Stimulated activated CD8-positive, alpha-beta memory T cell treated with anti-CD3 and anti-CD28 coated beads, Interleukin-7, amount 100 ng/mL, for 1 hour (primary cell): ENCODE data around the gene CPNE9.
A peak's percentile ranks its signal among the peaks of the same experiment; 100 is the strongest.
"Not testable (repeated sequence)": the region's sequence is repeated elsewhere in the genome, so short reads cannot be mapped to it uniquely, and the experiment has no call there.

Experiments used
- DNase-seq, 2 donors: peaks; one replicate each; pipeline ENCODE4 v3.0.0-alpha.2; 2020; ENCODE audit warnings: low read depth in 2 of 2

Gene CPNE9

DNA sequence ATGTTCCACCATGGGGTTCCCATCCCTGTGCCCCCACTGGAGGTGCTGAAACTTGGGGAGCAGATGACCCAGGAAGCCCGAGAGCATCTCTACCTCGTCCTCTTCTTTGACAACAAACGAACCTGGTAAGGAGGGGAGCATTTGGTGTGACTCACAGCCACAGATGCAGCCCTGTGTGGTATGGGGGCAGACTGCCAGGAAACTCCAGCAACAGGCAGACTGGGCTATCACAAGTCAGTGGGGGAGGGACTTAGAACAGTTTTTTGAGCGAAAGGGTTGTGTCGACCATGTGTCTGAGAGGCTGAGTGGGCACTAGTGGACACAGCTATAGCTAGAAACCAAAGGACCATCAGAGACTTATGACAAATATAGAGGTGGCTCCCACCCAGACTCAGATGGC is 42.7 kb downstream of the CPNE9 start:
- DNase-seq = no peak

- no peak for DNase-seq
These were observed 43.6 kb downstream of the CPNE9 start for GRCh38 chr3:9747267-9747666.

DNA sequence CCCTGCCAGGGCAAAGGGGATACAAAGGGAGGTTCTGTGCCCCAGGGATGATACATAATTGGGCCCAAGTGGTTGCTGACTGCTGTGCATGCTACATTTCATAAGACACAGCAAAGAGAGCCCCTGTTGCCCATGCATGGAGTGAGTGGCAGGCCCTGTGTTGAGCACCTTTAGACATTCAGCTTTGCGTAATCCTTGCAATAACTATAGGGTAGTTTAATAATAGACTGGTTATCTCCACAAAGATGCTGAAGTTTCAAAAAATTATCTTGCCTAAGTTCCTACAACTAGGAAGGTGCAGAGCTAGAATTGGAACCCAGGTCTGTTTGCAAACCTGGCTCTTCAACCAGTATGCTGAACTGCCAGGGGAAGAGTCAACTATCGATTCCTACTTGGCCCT is 44.4 kb downstream of the CPNE9 start:
- no peak for DNase-seq

- no peak for DNase-seq
These were observed 45.6 kb downstream of the CPNE9 start for GRCh38 chr3:9749296-9749644.

DNA sequence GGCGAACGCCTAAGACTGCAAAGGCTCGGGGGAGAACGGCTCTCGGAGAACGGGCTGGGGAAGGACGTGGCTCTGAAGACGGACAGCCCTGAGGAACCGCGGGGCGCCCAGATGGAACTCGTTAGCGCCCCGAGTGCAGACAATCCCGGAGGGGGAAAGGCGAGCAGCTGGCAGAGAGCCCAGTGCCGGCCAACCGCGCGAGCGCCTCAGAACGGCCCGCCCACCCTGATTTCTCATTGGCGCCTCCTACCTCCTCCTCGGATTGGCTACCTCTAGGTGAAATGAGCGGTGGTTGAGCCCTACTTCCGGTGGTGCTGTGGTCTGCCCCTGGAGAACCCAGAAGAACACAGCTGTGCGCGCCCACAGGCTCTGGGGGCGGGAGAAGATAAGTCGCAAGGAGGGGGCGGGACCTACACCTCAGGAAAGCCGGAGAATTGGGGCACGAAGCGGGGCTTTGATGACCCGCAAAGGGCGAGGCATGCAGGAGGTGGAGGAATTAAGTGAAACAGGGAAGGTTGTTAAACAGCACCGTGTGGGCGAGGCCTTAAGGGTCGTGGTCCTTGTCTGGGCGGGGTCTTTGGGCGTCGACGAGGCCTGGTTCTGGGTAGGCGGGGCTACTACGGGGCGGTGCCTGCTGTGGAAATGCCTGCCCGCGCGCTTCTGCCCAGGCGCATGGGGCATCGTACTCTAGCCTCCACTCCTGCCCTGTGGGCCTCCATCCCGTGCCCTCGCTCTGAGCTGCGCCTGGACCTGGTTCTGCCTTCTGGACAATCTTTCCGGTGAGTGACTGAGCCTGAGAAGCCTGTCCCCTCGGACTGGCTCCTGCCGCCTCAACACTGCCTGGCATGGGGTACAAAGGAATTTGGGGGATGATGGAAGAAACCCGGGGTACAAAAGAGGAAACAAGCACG is 46.3 kb downstream of the CPNE9 start, which contains the start of gene OGG1:
TSS of gene OGG1 (plus strand) at position 308 of the 911 bp plus-strand sequence. CDS start at position 643, 335 bp downstream.
- DNase-seq = peak; percentile 84 to 89

- DNase-seq = no peak
These were observed 47.2 kb downstream of the CPNE9 start for GRCh38 chr3:9750556-9751411.

GRCh38 chr3:9754678-9755077 is 51.0 kb downstream of the CPNE9 start:
- DNase-seq = no peak

- no peak for DNase-seq
These were observed 53.8 kb downstream of the CPNE9 start for GRCh38 chr3:9757427-9757826.

DNA sequence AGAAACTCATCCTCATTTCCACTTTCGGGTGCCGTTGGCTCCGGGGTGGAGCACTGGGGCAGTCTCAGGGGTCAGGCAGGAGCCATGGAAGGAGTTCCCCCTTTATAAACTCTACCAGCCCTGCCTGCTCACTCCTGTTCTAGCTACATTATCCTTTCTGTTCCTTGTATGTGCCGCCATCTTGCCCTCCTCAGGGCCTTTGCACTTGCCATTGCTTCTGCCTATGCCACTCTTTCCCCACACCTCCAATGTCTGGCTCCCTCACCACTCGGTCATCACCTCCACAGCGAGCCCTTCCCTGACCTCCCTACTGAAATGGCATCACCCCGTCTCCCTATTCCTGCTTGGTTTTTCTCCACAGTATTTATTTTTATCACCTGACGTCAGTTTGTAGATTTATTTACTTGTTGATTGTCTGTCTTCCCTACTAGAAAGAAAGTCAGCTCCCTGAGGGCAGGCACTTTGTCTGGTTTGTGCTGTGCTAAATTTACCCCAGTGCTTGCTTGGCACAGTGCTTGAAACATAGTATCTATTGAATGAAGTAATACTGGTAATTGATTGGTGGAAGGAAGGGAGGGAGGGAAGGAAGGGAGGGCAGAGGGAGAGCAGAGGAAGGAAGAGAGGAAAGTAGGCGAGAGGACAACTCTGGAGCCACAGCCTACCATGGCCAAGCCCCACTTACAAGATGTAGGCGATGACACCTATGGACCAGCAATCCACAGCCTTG is 57.3 kb downstream of the CPNE9 start:
- DNase-seq = no peak

DNA sequence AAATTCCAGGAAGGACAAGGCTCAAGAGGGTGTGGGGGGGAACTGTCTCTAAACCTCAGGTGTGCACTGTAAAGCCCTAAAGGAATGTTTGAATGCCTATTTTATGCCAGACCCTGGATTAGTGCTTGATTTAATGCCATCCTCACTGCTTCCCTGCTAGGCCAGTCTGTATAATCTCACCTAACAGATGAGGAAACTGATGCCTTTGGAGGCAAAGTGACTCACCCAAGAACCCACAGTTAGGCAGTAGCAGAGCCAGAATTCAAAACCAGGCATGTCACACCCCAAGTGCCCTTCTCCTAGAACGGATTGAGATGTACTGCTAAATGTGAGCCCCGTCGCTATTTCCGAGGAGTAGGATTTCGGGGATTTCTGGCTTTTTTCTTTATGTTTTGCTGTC is 58.3 kb downstream of the CPNE9 start:
- DNase-seq = no peak

DNA sequence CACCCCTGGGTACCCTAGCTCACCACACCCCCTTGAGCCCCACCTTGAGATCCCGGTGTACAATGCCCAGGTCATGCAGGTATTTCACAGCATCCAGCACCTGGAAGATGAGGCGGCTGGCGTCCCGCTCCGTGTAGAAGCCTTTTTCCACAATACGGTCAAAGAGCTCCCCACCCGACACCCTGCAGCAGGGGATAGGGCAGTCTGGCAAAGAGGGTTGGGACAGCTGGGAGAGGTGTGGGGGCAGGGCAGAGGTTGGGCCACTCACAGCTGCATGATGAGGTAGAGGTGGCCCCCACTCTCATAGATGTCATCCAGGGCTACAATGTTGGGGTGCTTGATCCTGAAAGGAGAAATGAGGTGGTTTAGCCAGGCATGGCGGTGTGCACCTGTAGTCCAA is 59.2 kb downstream of the CPNE9 start:
- DNase-seq = no peak

DNA sequence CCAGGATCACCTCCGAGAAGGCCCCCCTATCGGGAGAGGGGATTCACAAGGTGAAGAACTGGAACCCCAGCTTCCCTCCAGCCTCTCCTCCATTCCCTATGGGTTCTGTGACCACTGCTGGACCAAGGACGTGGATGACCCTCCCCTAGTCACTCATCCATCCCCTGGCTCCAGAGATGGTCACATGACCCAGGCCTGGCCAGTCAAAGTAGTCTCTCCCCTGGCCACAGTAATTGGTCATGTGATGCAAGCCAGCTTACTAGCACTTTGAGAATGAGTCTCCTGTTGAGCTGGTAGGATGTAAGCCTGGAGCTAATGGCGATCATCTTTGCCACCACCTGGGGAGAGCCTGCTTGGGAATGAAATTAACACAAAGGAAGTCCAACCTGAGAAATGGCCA is 62.2 kb downstream of the CPNE9 start:
- no peak for DNase-seq

GRCh38 chr3:9767418-9767817 is 63.8 kb downstream of the CPNE9 start:
- DNase-seq = no peak

DNA sequence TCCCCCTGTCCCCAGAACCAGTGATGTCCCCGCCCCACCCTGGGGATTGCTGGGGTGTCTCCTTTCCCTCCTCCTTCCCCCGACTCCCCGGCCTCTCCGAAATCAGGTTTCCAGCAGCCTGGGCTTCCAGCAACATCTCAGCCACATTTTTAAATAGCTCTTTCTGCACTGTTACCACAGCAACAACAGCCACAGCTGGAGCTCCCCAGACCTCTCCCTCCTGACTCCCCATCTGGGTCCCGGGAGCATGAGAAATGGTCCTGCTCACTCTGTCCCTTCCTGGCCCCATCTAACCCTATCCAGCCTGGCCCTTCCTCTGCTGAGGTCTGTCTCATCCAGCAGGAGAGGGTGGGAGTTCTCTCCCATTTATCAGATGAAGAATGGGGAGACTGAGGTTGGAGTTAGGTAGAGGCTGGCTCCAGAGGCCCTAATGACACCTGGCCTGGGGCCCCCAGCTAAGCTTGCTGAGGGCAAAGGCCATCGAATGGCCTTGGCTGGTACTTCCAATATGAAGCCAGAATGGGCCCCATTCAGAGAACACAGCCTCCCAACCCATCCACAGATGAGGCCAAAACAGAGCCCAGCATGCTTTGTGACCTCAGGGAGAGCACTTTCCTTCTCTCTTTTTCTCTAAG is 64.6 kb downstream of the CPNE9 start:
- no peak for DNase-seq

- DNase-seq = no peak
These were observed 65.4 kb downstream of the CPNE9 start for GRCh38 chr3:9769012-9769411.

GRCh38 chr3:9769426-9770275 is 66.0 kb downstream of the CPNE9 start, which contains the start of gene CAMK1:
CAMK1 (minus strand) TSS chr3:9769947; CDS start chr3:9767749, 2,198 bp downstream.
- DNase-seq = no peak

GRCh38 chr3:9770276-9770812 is 66.7 kb downstream of the CPNE9 start:
- no peak for DNase-seq

GRCh38 chr3:9771007-9771406 is 67.4 kb downstream of the CPNE9 start:
- DNase-seq = not testable (repeated sequence)

- no peak for DNase-seq
These were observed 73.5 kb downstream of the CPNE9 start for GRCh38 chr3:9776896-9777693.

DNA sequence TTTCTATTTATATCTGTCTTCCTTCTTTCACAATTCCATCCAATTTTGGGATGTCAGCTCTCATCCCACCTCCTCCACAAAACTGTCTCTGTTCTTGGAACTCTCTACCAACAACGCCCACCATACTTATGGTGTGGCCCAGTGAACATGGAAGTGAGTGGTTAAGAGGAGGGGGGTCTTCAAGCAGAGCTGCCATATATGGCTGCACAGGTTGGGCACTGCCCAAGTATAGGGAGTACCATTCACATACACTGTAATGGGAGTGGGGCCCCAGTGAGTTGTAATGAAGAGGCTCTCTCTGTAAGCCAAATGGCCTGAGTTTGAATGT is 74.0 kb downstream of the CPNE9 start:
- DNase-seq = no peak
